Activated CD8-positive, alpha-beta T cell treated with anti-CD3 and anti-CD28 coated beads for 36 hours (primary cell): ENCODE data around the gene SASH1. TPM values are rescaled to one million over a fixed set of nuclear protein-coding genes. Genes with fewer than 3 reads are reported as not detected.

Experiments used
- ATAC-seq: fragments of 200-7000 bp; cut with Tn5 transposase; one replicate; pipeline ENCODE4 v1.10.0; 2021; ENCODE audit warnings: mild to moderate bottlenecking, moderate library complexity
- CTCF ChIA-PET: fragments of 350-600 bp; sonication (Branson Sonifier 250); formaldehyde crosslinking; loops from one replicate; lab custom pipeline; 2021; ENCODE audit warnings: antibody characterized with exemption; lab: Charles Lee
- POLR2A ChIA-PET: fragments of 350-600 bp; sonication (Branson Sonifier 250); formaldehyde crosslinking; loops from one replicate; lab custom pipeline; 2021; ENCODE audit warnings: antibody characterized with exemption; lab: Charles Lee
- DNase-seq: peaks from one replicate; pipeline ENCODE4 v3.0.0-alpha.2; 2020
- H3K27ac Mint-ChIP-seq: one replicate; pipeline ENCODE4 v1.8.0; 2021; ENCODE audit warnings: mild to moderate bottlenecking, mixed read lengths
- H3K27me3 Mint-ChIP-seq: one replicate; pipeline ENCODE4 v1.8.0; 2021; ENCODE audit warnings: mixed read lengths
- H3K36me3 Mint-ChIP-seq: one replicate; pipeline ENCODE4 v1.8.0; 2021; ENCODE audit warnings: low read depth, mixed read lengths
- H3K4me1 Mint-ChIP-seq: one replicate; pipeline ENCODE4 v1.8.0; 2021; ENCODE audit warnings: low read depth, mixed read lengths
- H3K4me3 Mint-ChIP-seq: one replicate; pipeline ENCODE4 v1.8.0; 2021; ENCODE audit warnings: mild to moderate bottlenecking, moderate library complexity, mixed read lengths
- H3K9me3 Mint-ChIP-seq: one replicate; pipeline ENCODE4 v1.8.0; 2021; ENCODE audit warnings: mixed read lengths
- CTCF ChIP-seq: fragments of 200-600 bp; IDR thresholded peaks from one replicate; pipeline ENCODE4 v1.8.0; 2022; ENCODE audit warnings: antibody characterized with exemption, mild to moderate bottlenecking
- intact Hi-C: fragments of 100-400 bp; cut with micrococcal nuclease; formaldehyde crosslinking; loops from one replicate; pipeline ENCODE4 v1.10.0; 2022
- total RNA-seq, 2 experiments: library from RNA; stranded (reverse); gene quantifications; one replicate each; pipeline ENCODE4 v1.2.3, GENCODE V29; 2021

Gene SASH1
- total RNA-seq, 2 experiments from 2014 or later, result 0.04 to 0.05 TPM

GRCh38 chr6:148398678-148399077, 56.0 kb downstream of the SASH1 start:
- Mint-ChIP-seq H3K9me3 (no peaks in the 10 kb centered on the region), H3K36me3 (no peaks in the 10 kb centered on the region), H3K4me1 (no peaks in the 10 kb centered on the region), H3K27ac (no peak overlapping the region), H3K4me3 (no peak overlapping the region), H3K27me3 (peaks cover 4% of the 10 kb centered on the region)
- TF ChIP-seq CTCF, result no peak
- intact Hi-C loops, result no loop called here
- DNase-seq (no peak), ATAC-seq (no peak)
- ChIA-PET CTCF (no interaction called here), POLR2A (no interaction called here)

GRCh38 chr6:148401571-148401970, 58.9 kb downstream of the SASH1 start:
- Mint-ChIP-seq H3K36me3 (no peaks in the 10 kb centered on the region), H3K27me3 (peaks cover 6% of the 10 kb centered on the region), H3K4me1 (no peaks in the 10 kb centered on the region), H3K27ac (no peak overlapping the region), H3K9me3 (no peaks in the 10 kb centered on the region), H3K4me3 (no peak overlapping the region)
- DNase-seq (no peak), ATAC-seq (no peak)
- TF ChIP-seq CTCF, result no peak
- POLR2A ChIA-PET, result no interaction called here
- CTCF ChIA-PET, result no interaction called here
- intact Hi-C loops, result no loop called here

- intact Hi-C loops, result no loop called here
- Mint-ChIP-seq H3K4me3 (no peak overlapping the region), H3K4me1 (no peaks in the 10 kb centered on the region), H3K36me3 (no peaks in the 10 kb centered on the region), H3K27me3 (peaks cover 6% of the 10 kb centered on the region), H3K27ac (no peak overlapping the region), H3K9me3 (no peaks in the 10 kb centered on the region)
- DNase-seq (no peak), ATAC-seq (no peak)
- ChIA-PET POLR2A (no interaction called here), CTCF (interaction anchor here (1.5 kb wide), 1 partner anchor 60 kb away, joined by 5 read pairs; no protein-coding TSS in a partner anchor)
- no peak for TF ChIP-seq CTCF
These were observed 61.9 kb downstream of the SASH1 start for GRCh38 chr6:148404456-148405054.

- Mint-ChIP-seq H3K4me1 (no peaks in the 10 kb centered on the region), H3K36me3 (no peaks in the 10 kb centered on the region), H3K27me3 (peaks cover 6% of the 10 kb centered on the region), H3K4me3 (no peak overlapping the region), H3K27ac (no peak overlapping the region), H3K9me3 (no peaks in the 10 kb centered on the region)
- intact Hi-C loops, result no loop called here
- ATAC-seq, result no peak
- DNase-seq, result no peak
- ChIA-PET POLR2A (no interaction called here), CTCF (no interaction called here)
- TF ChIP-seq CTCF, result no peak
These were observed 63.3 kb downstream of the SASH1 start for GRCh38 chr6:148405894-148406293.

- intact Hi-C loops, result no loop called here
- Mint-ChIP-seq H3K27ac (no peak overlapping the region), H3K36me3 (no peaks in the 10 kb centered on the region), H3K27me3 (peaks cover 6% of the 10 kb centered on the region), H3K9me3 (no peaks in the 10 kb centered on the region), H3K4me3 (no peak overlapping the region), H3K4me1 (no peaks in the 10 kb centered on the region)
- CTCF ChIA-PET, result no interaction called here
- TF ChIP-seq CTCF, result no peak
- ATAC-seq (no peak), DNase-seq (no peak)
- POLR2A ChIA-PET, result no interaction called here
These were observed 64.1 kb downstream of the SASH1 start for GRCh38 chr6:148406579-148407371.
